Measurements from ENCODE around the gene PRSS48. TPM values are rescaled to one million over a fixed set of nuclear protein-coding genes. Genes with fewer than 3 reads are reported as not detected.

PRSS48 gene
- total and polyA plus RNA-seq, 10 of the 15 experiments (the other 5 are each of a cell fraction or from before 2014, with no cell fraction given) = not detected

DNA sequence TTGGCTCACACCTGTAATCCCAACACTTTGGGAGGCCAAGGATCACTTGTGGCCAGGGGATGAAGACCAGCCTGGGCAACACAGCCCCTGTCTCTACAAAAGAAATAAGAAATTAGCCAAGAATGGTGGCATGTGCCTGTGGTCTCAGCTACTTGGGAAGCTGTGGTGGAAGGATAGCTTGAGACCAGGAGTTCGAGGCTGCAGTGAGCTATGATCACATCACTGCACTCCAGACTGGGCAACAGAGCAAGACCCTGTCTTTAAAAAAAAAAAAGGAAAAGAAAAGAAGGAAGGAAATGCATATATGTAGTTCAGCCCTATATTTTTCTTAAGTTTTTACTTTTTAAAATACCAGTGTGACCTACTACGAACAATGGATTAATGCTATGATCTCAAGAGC lies 15.1 kb downstream of the PRSS48 start:
- H3K27ac ChIP-seq (ENCODE audit: control insufficient read depth, insufficient read depth) = no peak overlapping the region
- no peak for DNase-seq (ENCODE audit: low read depth, low spot score)
- 28% methylated on average over 2 of the region's 2 CpGs for WGBS (ENCODE audit: insufficient coverage, insufficient replicate concordance, low lambda C conversion rate, missing lambda C conversion rate)
- no peaks in the 10 kb centered on the region for H3K4me1 ChIP-seq (ENCODE audit: control insufficient read depth, insufficient read depth, low read length)
- no peak for FAIRE-seq
- H3K4me2 ChIP-seq (ENCODE audit: control insufficient read depth, insufficient read depth) = no peak overlapping the region
- no peak overlapping the region for H3K9ac ChIP-seq (ENCODE audit: control insufficient read depth, insufficient read depth, low read length)
- no peaks in the 10 kb centered on the region for H3K36me3 ChIP-seq (ENCODE audit: control insufficient read depth in 2 of 2, insufficient read depth in 2 of 2, low read length in 1 of 2)
- intact Hi-C loops (cut with micrococcal nuclease; ENCODE audit: unreplicated experiment) = no loop called here
- no peaks in the 10 kb centered on the region for H4K20me1 ChIP-seq (ENCODE audit: control insufficient read depth, insufficient read depth)
- ChIA-PET POLR2A (interaction anchor here (0.6 kb wide), 1 partner anchor 417 kb away, joined by 4 read pairs; no protein-coding TSS in a partner anchor), RAD21 (ENCODE audit: unreplicated experiment) (no interaction called here), SMC1A (ENCODE audit: uncharacterized antibody, unreplicated experiment) (interaction anchor here (1.0 kb wide), 2 partner anchors 12 to 20 kb away, joined by 3 to 5 read pairs; no protein-coding TSS in a partner anchor), CTCF (interaction anchor here (1.6 to 2.4 kb wide), 2 partner anchors 9 to 15 kb away, joined by 3 to 7 read pairs; partner anchors contain the start of gene PRSS48)
- no peaks in the 10 kb centered on the region for H3K9me3 ChIP-seq (replicated peaks; ENCODE audit: control insufficient read depth, insufficient read depth, low read length)
- TF ChIP-seq TAF1 (IDR thresholded peaks at IDR 0.05; ENCODE audit: borderline replicate concordance, low read depth, low read length) = no peak
- H3K4me3 ChIP-seq = no peak overlapping the region
- no peak for ATAC-seq
- no peaks in the 10 kb centered on the region for H3K27me3 ChIP-seq (replicated peaks in 1 of 2; ENCODE audit: control insufficient read depth in 2 of 2, insufficient read depth in 2 of 2, low read length in 1 of 2)
- in situ Hi-C loops (cut with MboI) = no loop called here
- H2AFZ ChIP-seq (ENCODE audit: control insufficient read depth, low read depth, low read length) = no peak overlapping the region
- no TSS peak for BruUV-seq (replicated peaks)
- no peaks in the 10 kb centered on the region for H3K79me2 ChIP-seq (ENCODE audit: control insufficient read depth, insufficient read depth, low read length)

DNA sequence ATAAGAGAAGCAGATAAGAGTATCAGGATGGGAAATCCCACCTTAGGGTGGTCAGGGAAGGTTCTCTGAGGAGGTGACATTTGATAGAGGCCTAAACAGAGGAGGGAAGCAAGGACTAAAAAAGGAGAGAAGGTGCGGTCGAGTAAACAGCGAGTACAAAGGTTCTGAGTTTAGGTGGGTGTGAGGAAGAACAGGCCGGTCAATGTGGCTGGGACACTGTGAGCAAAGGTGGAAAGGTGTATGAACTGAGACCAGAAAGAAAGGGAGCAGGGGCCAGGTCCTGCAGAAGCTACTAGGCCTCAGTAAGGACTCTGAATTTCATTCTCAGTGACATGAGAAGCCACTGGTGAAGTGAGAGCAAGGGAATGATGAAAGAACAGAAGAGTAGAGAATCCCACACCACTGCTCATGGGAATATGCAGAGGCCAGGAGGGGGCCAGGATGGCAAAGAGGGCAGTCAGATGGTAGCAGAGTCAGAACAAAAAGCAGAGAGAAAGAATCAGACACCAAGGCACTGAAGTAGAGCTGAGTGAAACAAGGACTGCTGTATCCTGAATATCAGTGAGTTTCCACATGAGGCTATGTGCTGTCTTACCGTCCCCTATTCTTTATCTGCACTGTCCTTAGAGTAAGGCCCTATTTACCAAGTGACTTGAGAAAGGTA lies 18.0 kb downstream of the PRSS48 start:
- SMC1A ChIA-PET (ENCODE audit: uncharacterized antibody, unreplicated experiment) = no interaction called here
- TF ChIP-seq EED (IDR thresholded peaks at IDR 0.05; ENCODE audit: low read depth) = no peak
- TF ChIP-seq, protein P1, sequence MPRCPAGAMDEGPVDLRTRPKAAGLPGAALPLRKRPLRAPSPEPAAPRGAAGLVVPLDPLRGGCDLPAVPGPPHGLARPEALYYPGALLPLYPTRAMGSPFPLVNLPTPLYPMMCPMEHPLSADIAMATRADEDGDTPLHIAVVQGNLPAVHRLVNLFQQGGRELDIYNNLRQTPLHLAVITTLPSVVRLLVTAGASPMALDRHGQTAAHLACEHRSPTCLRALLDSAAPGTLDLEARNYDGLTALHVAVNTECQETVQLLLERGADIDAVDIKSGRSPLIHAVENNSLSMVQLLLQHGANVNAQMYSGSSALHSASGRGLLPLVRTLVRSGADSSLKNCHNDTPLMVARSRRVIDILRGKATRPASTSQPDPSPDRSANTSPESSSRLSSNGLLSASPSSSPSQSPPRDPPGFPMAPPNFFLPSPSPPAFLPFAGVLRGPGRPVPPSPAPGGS (IDR thresholded peaks at IDR 0.05; ENCODE audit: borderline replicate concordance, insufficient read depth, low read depth, low read length, poor library complexity, severe bottlenecking) = no peak
- TF ChIP-seq, protein P2, sequence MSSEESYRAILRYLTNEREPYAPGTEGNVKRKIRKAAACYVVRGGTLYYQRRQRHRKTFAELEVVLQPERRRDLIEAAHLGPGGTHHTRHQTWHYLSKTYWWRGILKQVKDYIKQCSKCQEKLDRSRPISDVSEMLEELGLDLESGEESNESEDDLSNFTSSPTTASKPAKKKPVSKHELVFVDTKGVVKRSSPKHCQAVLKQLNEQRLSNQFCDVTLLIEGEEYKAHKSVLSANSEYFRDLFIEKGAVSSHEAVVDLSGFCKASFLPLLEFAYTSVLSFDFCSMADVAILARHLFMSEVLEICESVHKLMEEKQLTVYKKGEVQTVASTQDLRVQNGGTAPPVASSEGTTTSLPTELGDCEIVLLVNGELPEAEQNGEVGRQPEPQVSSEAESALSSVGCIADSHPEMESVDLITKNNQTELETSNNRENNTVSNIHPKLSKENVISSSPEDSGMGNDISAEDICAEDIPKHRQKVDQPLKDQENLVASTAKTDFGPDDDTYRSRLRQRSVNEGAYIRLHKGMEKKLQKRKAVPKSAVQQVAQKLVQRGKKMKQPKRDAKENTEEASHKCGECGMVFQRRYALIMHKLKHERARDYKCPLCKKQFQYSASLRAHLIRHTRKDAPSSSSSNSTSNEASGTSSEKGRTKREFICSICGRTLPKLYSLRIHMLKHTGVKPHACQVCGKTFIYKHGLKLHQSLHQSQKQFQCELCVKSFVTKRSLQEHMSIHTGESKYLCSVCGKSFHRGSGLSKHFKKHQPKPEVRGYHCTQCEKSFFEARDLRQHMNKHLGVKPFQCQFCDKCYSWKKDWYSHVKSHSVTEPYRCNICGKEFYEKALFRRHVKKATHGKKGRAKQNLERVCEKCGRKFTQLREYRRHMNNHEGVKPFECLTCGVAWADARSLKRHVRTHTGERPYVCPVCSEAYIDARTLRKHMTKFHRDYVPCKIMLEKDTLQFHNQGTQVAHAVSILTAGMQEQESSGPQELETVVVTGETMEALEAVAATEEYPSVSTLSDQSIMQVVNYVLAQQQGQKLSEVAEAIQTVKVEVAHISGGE (CRISPR knock-in tag; IDR thresholded peaks at IDR 0.05) = no peak
- no peak for TF ChIP-seq WRNIP1 (IDR thresholded peaks at IDR 0.05; ENCODE audit: borderline replicate concordance, low read depth, low read length)
- TF ChIP-seq ZNF217 (IDR thresholded peaks at IDR 0.05) = no peak
- no peak for TF ChIP-seq MEF2A (IDR thresholded peaks at IDR 0.05; ENCODE audit: insufficient read depth, low read depth, low read length)

More for the DNA sequence above, 18.0 kb downstream of the PRSS48 start:
- no peak for ATAC-seq
- no peaks in the 10 kb centered on the region for H3K79me2 ChIP-seq (ENCODE audit: control insufficient read depth, insufficient read depth, low read length)
- intact Hi-C loops (cut with micrococcal nuclease; ENCODE audit: unreplicated experiment) = no loop called here
- H3K4me2 ChIP-seq (ENCODE audit: control insufficient read depth, insufficient read depth) = no peak overlapping the region
- H2AFZ ChIP-seq (ENCODE audit: control insufficient read depth, low read depth, low read length) = no peak overlapping the region
- H3K4me3 ChIP-seq = no peak overlapping the region
- no peaks in the 10 kb centered on the region for H4K20me1 ChIP-seq (ENCODE audit: control insufficient read depth, insufficient read depth)
- no peaks in the 10 kb centered on the region for H3K4me1 ChIP-seq (ENCODE audit: control insufficient read depth, insufficient read depth, low read length)
- H3K27ac ChIP-seq (ENCODE audit: control insufficient read depth, insufficient read depth) = no peak overlapping the region
- BruUV-seq (replicated peaks) = no TSS peak
- RAD21 ChIA-PET (ENCODE audit: unreplicated experiment) = no interaction called here
- no peaks in the 10 kb centered on the region for H3K36me3 ChIP-seq (ENCODE audit: control insufficient read depth in 2 of 2, insufficient read depth in 2 of 2, low read length in 1 of 2)
- H3K27me3 ChIP-seq (replicated peaks in 1 of 2; ENCODE audit: control insufficient read depth in 2 of 2, insufficient read depth in 2 of 2, low read length in 1 of 2) = no peaks in the 10 kb centered on the region
- POLR2A ChIA-PET = no interaction called here
- in situ Hi-C loops (cut with MboI) = no loop called here
- DNase-seq (ENCODE audit: low read depth, low spot score) = no peak
- no peaks in the 10 kb centered on the region for H3K9me3 ChIP-seq (replicated peaks; ENCODE audit: control insufficient read depth, insufficient read depth, low read length)
- CTCF ChIA-PET = no interaction called here
- H3K9ac ChIP-seq (ENCODE audit: control insufficient read depth, insufficient read depth, low read length) = no peak overlapping the region
- FAIRE-seq = no peak
- 36% methylated on average over 5 of the region's 5 CpGs for WGBS (ENCODE audit: insufficient coverage, insufficient replicate concordance, low lambda C conversion rate, missing lambda C conversion rate)

Measured in GM12878 (cell line).